HepG2 (cell line): ENCODE results near the gene C9orf40. TPM values are rescaled to one million over a fixed set of nuclear protein-coding genes. Genes with fewer than 3 reads are reported as not detected.

ENCODE experiments used
- AHR ChIP-seq: IDR thresholded peaks from 2 replicates; pipeline ENCODE4 v1.6.1; 2018; ENCODE audit warnings: missing genetic modification reagents, missing compliant biosample characterization
- ATM ChIP-seq: fragments of 450-650 bp; IDR thresholded peaks from 2 replicates; pipeline ENCODE4 v1.7.1; 2017; ENCODE audit warnings: mild to moderate bottlenecking, borderline replicate concordance
- BORCS8-MEF2B ChIP-seq: sonication (generic); formaldehyde crosslinking; IDR thresholded peaks from 2 replicates; pipeline ENCODE4 v1.8.0; 2022; ENCODE audit warnings: mild to moderate bottlenecking, missing genetic modification reagents
- CBX5 ChIP-seq: sonication (generic); formaldehyde crosslinking; IDR thresholded peaks from 2 replicates; pipeline ENCODE4 v1.4.0; 2020; ENCODE audit warnings: missing genetic modification reagents, borderline replicate concordance
- E2F2 ChIP-seq: sonication (generic); formaldehyde crosslinking; IDR thresholded peaks from 2 replicates; pipeline ENCODE4 v1.4.0; 2020; ENCODE audit warnings: missing genetic modification reagents, borderline replicate concordance
- FOXP1 ChIP-seq, 2 experiments: fragments of 450-650 bp in 1 of 2; IDR thresholded peaks; 2 replicates each; pipeline ENCODE4 v1.6.1; 2017 to 2018; ENCODE audit warnings: antibody characterized with exemption in 1 of 2
- FOXP4 ChIP-seq: sonication (generic); formaldehyde crosslinking; IDR thresholded peaks from 2 replicates; pipeline ENCODE4 v1.4.0; 2020; ENCODE audit warnings: missing genetic modification reagents
- HNF1B ChIP-seq: sonication (generic); formaldehyde crosslinking; IDR thresholded peaks from 2 replicates; pipeline ENCODE4 v1.5.1; 2020; ENCODE audit warnings: mild to moderate bottlenecking, moderate library complexity, missing genetic modification reagents
- IRF9 ChIP-seq: sonication (generic); formaldehyde crosslinking; IDR thresholded peaks from 2 replicates; pipeline ENCODE4 v1.8.0; 2022; ENCODE audit warnings: missing genetic modification reagents, mild to moderate bottlenecking, borderline replicate concordance
- MED1 ChIP-seq: sonication (generic); formaldehyde crosslinking; IDR thresholded peaks from 2 replicates; pipeline ENCODE4 v1.4.0; 2020; ENCODE audit warnings: missing genetic modification reagents
- SRSF9 ChIP-seq: fragments of 200-400 bp; formaldehyde crosslinking; IDR thresholded peaks from 2 replicates; pipeline ENCODE4 v1.6.1; 2018; ENCODE audit warnings: borderline replicate concordance, mild to moderate bottlenecking, low read depth, low read length; ENCODE audit not compliant: insufficient read depth, poor library complexity, severe bottlenecking
- SUZ12 ChIP-seq: fragments of 150-350 bp; IDR thresholded peaks from 2 replicates; pipeline ENCODE4 v1.6.1; 2014; ENCODE audit warnings: low read depth, low read length
- U2AF1 ChIP-seq: fragments of 200-400 bp; formaldehyde crosslinking; optimal IDR thresholded peaks from 2 replicates; pipeline ENCODE3; 2017; ENCODE audit warnings: mild to moderate bottlenecking, low read depth, low read length
- USF2 ChIP-seq, 2 experiments: sonication (generic) in 1 of 2; formaldehyde crosslinking in 1 of 2; IDR thresholded peaks; 2 replicates each; pipeline versions ENCODE4 v1.5.1 to v1.6.1; 2011 to 2020; ENCODE audit warnings: borderline replicate concordance in 1 of 2, low read depth in 1 of 2, low read length in 1 of 2, mild to moderate bottlenecking in 1 of 2, missing genetic modification reagents in 1 of 2, moderate library complexity in 1 of 2
- ZNF576 ChIP-seq: sonication (generic); formaldehyde crosslinking; IDR thresholded peaks from 2 replicates; pipeline ENCODE4 v1.4.0; 2020; ENCODE audit warnings: mild to moderate bottlenecking, missing genetic modification reagents
- polyA plus RNA-seq, 8 experiments: library from polyadenylated mRNA; depleted of rRNA in 3 of 8; stranded (reverse) in 7 of 8; unstranded in 1 of 8; fragments of >200 nt; fragmentation: Illumina TruSeq in 4 of 8; extraction: Trizol in 4 of 8; gene quantifications; 2 replicates each; pipeline versions ENCODE4 v1.2.1 to v1.2.3, GENCODE V29; 2011 to 2016; ENCODE audit warnings: low read depth in 4 of 8, missing spikeins in 1 of 8, mixed read lengths in 1 of 8; ENCODE audit not compliant: insufficient read depth in 1 of 8
- total RNA-seq, 5 experiments: library from RNA; depleted of rRNA; stranded (reverse); fragments of >200 nt; fragmentation: Illumina TruSeq; extraction: Trizol; gene quantifications; 2 replicates each; pipeline ENCODE4 v1.2.3, GENCODE V29; 2016; ENCODE audit warnings: low read depth in 1 of 5

The C9orf40 gene
- total and polyA plus RNA-seq, 2 of the 13 experiments (the other 11 are each of a cell fraction or from before 2014, with no cell fraction given), result 3.0 to 13.5 TPM

GRCh38 chr9:75001719-75002421 is 49.2 kb upstream of the C9orf40 start (continued):
- TF ChIP-seq USF2 (IDR thresholded peaks at IDR 0.05; ENCODE audit: low read depth, low read length) (no peak), USF2 (CRISPR knock-in tag; IDR thresholded peaks at IDR 0.05; ENCODE audit: borderline replicate concordance) (no peak), SUZ12 (no peak), ZNF576 (CRISPR knock-in tag) (no peak), ATM (no peak), U2AF1 (no peak), HNF1B (0 out of 2 replicates have a peak, but pooled peaks have one; percentile 66), E2F2 (CRISPR knock-in tag) (no peak), FOXP4 (CRISPR knock-in tag) (peak; percentile 95), CBX5 (CRISPR knock-in tag) (no peak), AHR (CRISPR knock-in tag) (no peak), FOXP1 (IDR thresholded peaks at IDR 0.05) (peak; percentile 79), FOXP1 (CRISPR knock-in tag; IDR thresholded peaks at IDR 0.05) (peak; percentile 91), SRSF9 (no peak), IRF9 (CRISPR knock-in tag) (no peak), BORCS8-MEF2B (no peak), MED1 (CRISPR knock-in tag) (peak; percentile 88)
